Measurements from ENCODE around the gene PKDCC. TPM values are rescaled to one million over a fixed set of nuclear protein-coding genes. Genes with fewer than 3 reads are reported as not detected.

The PKDCC gene
- total and polyA plus RNA-seq, 2 of the 13 experiments (the other 11 are each of a cell fraction or from before 2014, with no cell fraction given), result 52.6 to 58.8 TPM

GRCh38 chr2:42107249-42108042 is 59.6 kb downstream of the PKDCC start (continued):
- peak; percentile 50 for TF ChIP-seq FOXP4 (CRISPR knock-in tag; IDR thresholded peaks at IDR 0.05)
- no peak for TF ChIP-seq RBM39 (IDR thresholded peaks at IDR 0.05; ENCODE audit: low read depth, low read length, poor library complexity, severe bottlenecking)
- no peak for TF ChIP-seq NR0B2 (CRISPR knock-in tag; IDR thresholded peaks at IDR 0.05)
- TF ChIP-seq SUZ12 (IDR thresholded peaks at IDR 0.05; ENCODE audit: low read depth, low read length), result no peak
- no peak for TF ChIP-seq NFE2L2 (IDR thresholded peaks at IDR 0.05; ENCODE audit: low read length)
- no peak for TF ChIP-seq ZNF121 (CRISPR knock-in tag; IDR thresholded peaks at IDR 0.05)
- TF ChIP-seq ELF4 (CRISPR knock-in tag; IDR thresholded peaks at IDR 0.05; ENCODE audit: borderline replicate concordance), result no peak
- TF ChIP-seq ATAD3A (CRISPR knock-in tag; IDR thresholded peaks at IDR 0.05), result no peak
- TF ChIP-seq ZNF33A (CRISPR knock-in tag; IDR thresholded peaks at IDR 0.05; ENCODE audit: borderline replicate concordance), result no peak
- TF ChIP-seq ZNF746 (CRISPR knock-in tag; IDR thresholded peaks at IDR 0.05), result no peak
- no peak for TF ChIP-seq DZIP1 (CRISPR knock-in tag; IDR thresholded peaks at IDR 0.05)
- TF ChIP-seq ZNF362 (CRISPR knock-in tag; IDR thresholded peaks at IDR 0.05; ENCODE audit: borderline replicate concordance), result no peak
- no peak for TF ChIP-seq RBAK (CRISPR knock-in tag; IDR thresholded peaks at IDR 0.05)
- TF ChIP-seq ZNF770 (CRISPR knock-in tag; IDR thresholded peaks at IDR 0.05), result no peak
- TF ChIP-seq ZNF350 (CRISPR knock-in tag; IDR thresholded peaks at IDR 0.05; ENCODE audit: borderline replicate concordance, low read depth), result no peak
- TF ChIP-seq PHF8 (CRISPR knock-in tag; IDR thresholded peaks at IDR 0.05), result no peak
- no peak for TF ChIP-seq ZNF878 (CRISPR knock-in tag; IDR thresholded peaks at IDR 0.05)
- TF ChIP-seq BCL6 (CRISPR knock-in tag; IDR thresholded peaks at IDR 0.05), result peak; percentile 79
- TF ChIP-seq FOXO4 (CRISPR knock-in tag; conservative IDR thresholded peaks at IDR 0.05), result 0 out of 2 replicates have a peak, but pooled peaks have one; percentile 6

Data from HepG2 (cell line).